ENCODE results near the gene PODXL.

- TF ChIP-seq EZH2 (IDR thresholded peaks at IDR 0.05; ENCODE audit: borderline replicate concordance, control insufficient read depth, low read depth, low read length), result no peak
- TF ChIP-seq, protein P1, sequence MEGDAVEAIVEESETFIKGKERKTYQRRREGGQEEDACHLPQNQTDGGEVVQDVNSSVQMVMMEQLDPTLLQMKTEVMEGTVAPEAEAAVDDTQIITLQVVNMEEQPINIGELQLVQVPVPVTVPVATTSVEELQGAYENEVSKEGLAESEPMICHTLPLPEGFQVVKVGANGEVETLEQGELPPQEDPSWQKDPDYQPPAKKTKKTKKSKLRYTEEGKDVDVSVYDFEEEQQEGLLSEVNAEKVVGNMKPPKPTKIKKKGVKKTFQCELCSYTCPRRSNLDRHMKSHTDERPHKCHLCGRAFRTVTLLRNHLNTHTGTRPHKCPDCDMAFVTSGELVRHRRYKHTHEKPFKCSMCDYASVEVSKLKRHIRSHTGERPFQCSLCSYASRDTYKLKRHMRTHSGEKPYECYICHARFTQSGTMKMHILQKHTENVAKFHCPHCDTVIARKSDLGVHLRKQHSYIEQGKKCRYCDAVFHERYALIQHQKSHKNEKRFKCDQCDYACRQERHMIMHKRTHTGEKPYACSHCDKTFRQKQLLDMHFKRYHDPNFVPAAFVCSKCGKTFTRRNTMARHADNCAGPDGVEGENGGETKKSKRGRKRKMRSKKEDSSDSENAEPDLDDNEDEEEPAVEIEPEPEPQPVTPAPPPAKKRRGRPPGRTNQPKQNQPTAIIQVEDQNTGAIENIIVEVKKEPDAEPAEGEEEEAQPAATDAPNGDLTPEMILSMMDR (IDR thresholded peaks at IDR 0.05 in 2 of 3, conservative IDR thresholded peaks at IDR 0.05 in 1 of 3; ENCODE audit: control insufficient read depth in 2 of 3, extremely low read depth in 1 of 3, insufficient read depth in 1 of 3, low read depth in 3 of 3, low read length in 3 of 3), result no peak
- TF ChIP-seq SRF (IDR thresholded peaks at IDR 0.05; ENCODE audit: low read depth in 2 of 2, low read length in 2 of 2), result no peak
- no peak for TF ChIP-seq TCF12 (IDR thresholded peaks at IDR 0.05; ENCODE audit: low read depth, low read length)
- TF ChIP-seq, protein P2, sequence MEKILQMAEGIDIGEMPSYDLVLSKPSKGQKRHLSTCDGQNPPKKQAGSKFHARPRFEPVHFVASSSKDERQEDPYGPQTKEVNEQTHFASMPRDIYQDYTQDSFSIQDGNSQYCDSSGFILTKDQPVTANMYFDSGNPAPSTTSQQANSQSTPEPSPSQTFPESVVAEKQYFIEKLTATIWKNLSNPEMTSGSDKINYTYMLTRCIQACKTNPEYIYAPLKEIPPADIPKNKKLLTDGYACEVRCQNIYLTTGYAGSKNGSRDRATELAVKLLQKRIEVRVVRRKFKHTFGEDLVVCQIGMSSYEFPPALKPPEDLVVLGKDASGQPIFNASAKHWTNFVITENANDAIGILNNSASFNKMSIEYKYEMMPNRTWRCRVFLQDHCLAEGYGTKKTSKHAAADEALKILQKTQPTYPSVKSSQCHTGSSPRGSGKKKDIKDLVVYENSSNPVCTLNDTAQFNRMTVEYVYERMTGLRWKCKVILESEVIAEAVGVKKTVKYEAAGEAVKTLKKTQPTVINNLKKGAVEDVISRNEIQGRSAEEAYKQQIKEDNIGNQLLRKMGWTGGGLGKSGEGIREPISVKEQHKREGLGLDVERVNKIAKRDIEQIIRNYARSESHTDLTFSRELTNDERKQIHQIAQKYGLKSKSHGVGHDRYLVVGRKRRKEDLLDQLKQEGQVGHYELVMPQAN (conservative IDR thresholded peaks at IDR 0.05), result no peak
- TF ChIP-seq ZBTB11 (CRISPR knock-in tag; IDR thresholded peaks at IDR 0.05), result no peak
- TF ChIP-seq, protein P3, sequence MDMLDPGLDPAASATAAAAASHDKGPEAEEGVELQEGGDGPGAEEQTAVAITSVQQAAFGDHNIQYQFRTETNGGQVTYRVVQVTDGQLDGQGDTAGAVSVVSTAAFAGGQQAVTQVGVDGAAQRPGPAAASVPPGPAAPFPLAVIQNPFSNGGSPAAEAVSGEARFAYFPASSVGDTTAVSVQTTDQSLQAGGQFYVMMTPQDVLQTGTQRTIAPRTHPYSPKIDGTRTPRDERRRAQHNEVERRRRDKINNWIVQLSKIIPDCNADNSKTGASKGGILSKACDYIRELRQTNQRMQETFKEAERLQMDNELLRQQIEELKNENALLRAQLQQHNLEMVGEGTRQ (IDR thresholded peaks at IDR 0.05; ENCODE audit: borderline replicate concordance, low read depth, low read length), result no peak
- TF ChIP-seq, protein P4, sequence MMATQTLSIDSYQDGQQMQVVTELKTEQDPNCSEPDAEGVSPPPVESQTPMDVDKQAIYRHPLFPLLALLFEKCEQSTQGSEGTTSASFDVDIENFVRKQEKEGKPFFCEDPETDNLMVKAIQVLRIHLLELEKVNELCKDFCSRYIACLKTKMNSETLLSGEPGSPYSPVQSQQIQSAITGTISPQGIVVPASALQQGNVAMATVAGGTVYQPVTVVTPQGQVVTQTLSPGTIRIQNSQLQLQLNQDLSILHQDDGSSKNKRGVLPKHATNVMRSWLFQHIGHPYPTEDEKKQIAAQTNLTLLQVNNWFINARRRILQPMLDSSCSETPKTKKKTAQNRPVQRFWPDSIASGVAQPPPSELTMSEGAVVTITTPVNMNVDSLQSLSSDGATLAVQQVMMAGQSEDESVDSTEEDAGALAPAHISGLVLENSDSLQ (IDR thresholded peaks at IDR 0.05), result no peak
- no peak for TF ChIP-seq TAF1 (IDR thresholded peaks at IDR 0.05; ENCODE audit: borderline replicate concordance, low read depth, low read length)
- TF ChIP-seq POLR2A (IDR thresholded peaks at IDR 0.05; ENCODE audit: low read depth, low read length), result no peak
- no peak for TF ChIP-seq CEBPB (IDR thresholded peaks at IDR 0.05; ENCODE audit: borderline replicate concordance in 1 of 2, low read depth in 2 of 2, low read length in 2 of 2)
- TF ChIP-seq, protein P5, sequence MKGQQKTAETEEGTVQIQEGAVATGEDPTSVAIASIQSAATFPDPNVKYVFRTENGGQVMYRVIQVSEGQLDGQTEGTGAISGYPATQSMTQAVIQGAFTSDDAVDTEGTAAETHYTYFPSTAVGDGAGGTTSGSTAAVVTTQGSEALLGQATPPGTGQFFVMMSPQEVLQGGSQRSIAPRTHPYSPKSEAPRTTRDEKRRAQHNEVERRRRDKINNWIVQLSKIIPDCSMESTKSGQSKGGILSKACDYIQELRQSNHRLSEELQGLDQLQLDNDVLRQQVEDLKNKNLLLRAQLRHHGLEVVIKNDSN (IDR thresholded peaks at IDR 0.05; ENCODE audit: borderline replicate concordance, extremely low read length, insufficient read depth, low read depth, low read length), result no peak
- no peak for TF ChIP-seq EP300 (IDR thresholded peaks at IDR 0.05; ENCODE audit: borderline replicate concordance in 1 of 2, control insufficient read depth in 1 of 2, low read depth in 2 of 2, low read length in 2 of 2)
Observed at GRCh38 chr7:131543298-131543697, 13.1 kb downstream of the PODXL start.
